Stimulated activated CD8-positive, alpha-beta memory T cell treated with anti-CD3 and anti-CD28 coated beads, Interleukin-4, amount 100 ng/mL, for 1 hour (primary cell): ENCODE data around the gene PKNOX2.

Source experiments
- DNase-seq, 2 donors: peaks; one replicate each; pipeline ENCODE4 v3.0.0-alpha.2; 2020; ENCODE audit warnings: low read depth in 2 of 2, low spot score in 1 of 2

Gene PKNOX2

GRCh38 chr11:125429807-125430678 lies 265.5 kb downstream of the PKNOX2 start:
- DNase-seq = no peak

GRCh38 chr11:125431009-125431408 lies 266.5 kb downstream of the PKNOX2 start:
- no peak for DNase-seq

- DNase-seq = no peak
Measured at GRCh38 chr11:125431481-125431880, 266.9 kb downstream of the PKNOX2 start.

- no peak for DNase-seq
Measured at GRCh38 chr11:125433454-125434121, 269.0 kb downstream of the PKNOX2 start.

- DNase-seq = no peak
Measured at GRCh38 chr11:125435461-125436238, 271.1 kb downstream of the PKNOX2 start.

GRCh38 chr11:125441648-125442410 lies 277.3 kb downstream of the PKNOX2 start:
- DNase-seq = no peak

GRCh38 chr11:125442946-125443345 lies 278.4 kb downstream of the PKNOX2 start:
- DNase-seq = no peak

GRCh38 chr11:125443767-125444311 lies 279.3 kb downstream of the PKNOX2 start:
- no peak for DNase-seq

GRCh38 chr11:125445731-125446130 lies 281.2 kb downstream of the PKNOX2 start:
- DNase-seq = no peak

GRCh38 chr11:125446279-125446678 lies 281.7 kb downstream of the PKNOX2 start:
- DNase-seq = no peak

GRCh38 chr11:125447721-125448120 lies 283.2 kb downstream of the PKNOX2 start:
- DNase-seq = no peak

- no peak for DNase-seq
Measured at GRCh38 chr11:125448136-125448535, 283.6 kb downstream of the PKNOX2 start.

- DNase-seq = no peak
Measured at GRCh38 chr11:125449565-125449964, 285.0 kb downstream of the PKNOX2 start.

GRCh38 chr11:125451400-125452124 lies 287.0 kb downstream of the PKNOX2 start:
- no peak for DNase-seq

- no peak for DNase-seq
Measured at GRCh38 chr11:125452125-125452470, 287.5 kb downstream of the PKNOX2 start.

GRCh38 chr11:125454047-125454446 lies 289.5 kb downstream of the PKNOX2 start:
- no peak for DNase-seq

- no peak for DNase-seq
Measured at GRCh38 chr11:125455851-125456250, 291.3 kb downstream of the PKNOX2 start.

GRCh38 chr11:125457814-125458343 lies 293.3 kb downstream of the PKNOX2 start:
- DNase-seq = no peak

- no peak for DNase-seq
Measured at GRCh38 chr11:125460275-125460674, 295.7 kb downstream of the PKNOX2 start.
